HAP-1 (cell line): ENCODE data around the gene KCNMA1.

Experiments
- DNase-seq, 2 experiments: peaks; one replicate each; pipeline ENCODE4 v3.0.0-alpha.2; 2016 to 2020; ENCODE audit warnings: low spot score in 2 of 2
- H3K27me3 ChIP-seq: fragments of 250-450 bp; sonication (Bioruptor Pico); 2 replicates; pipeline ENCODE4 v1.5.1; 2020; ENCODE audit warnings: low read depth, mild to moderate bottlenecking, moderate library complexity
- H3K36me3 ChIP-seq: fragments of 250-450 bp; sonication (Bioruptor Pico); replicated peaks from 2 replicates; pipeline ENCODE4 v1.5.1; 2020; ENCODE audit warnings: mild to moderate bottlenecking
- H3K4me1 ChIP-seq: fragments of 250-450 bp; sonication (Bioruptor Pico); 2 replicates; pipeline ENCODE4 v1.5.1; 2020; ENCODE audit warnings: mild to moderate bottlenecking
- H3K4me3 ChIP-seq: fragments of 250-450 bp; sonication (Bioruptor Pico); 2 replicates; pipeline ENCODE4 v1.5.1; 2020; ENCODE audit warnings: mild to moderate bottlenecking, moderate library complexity
- H3K9me3 ChIP-seq: fragments of 250-450 bp; sonication (Bioruptor Pico); 2 replicates; pipeline ENCODE4 v1.5.1; 2020; ENCODE audit warnings: mild to moderate bottlenecking, moderate library complexity
- in situ Hi-C: fragments of 300-500 bp; cut with MboI; formaldehyde crosslinking; loops from 3 replicates; pipeline ENCODE4 v1.14.3; 2020; ENCODE audit warnings: low sequenced_read_pairs, inconsistent platforms, mixed read lengths

Gene KCNMA1

GRCh38 chr10:77317221-77317620, 320.4 kb downstream of the KCNMA1 start:
- in situ Hi-C loops, result no loop called here
- no peaks in the 10 kb centered on the region for H3K9me3 ChIP-seq
- no peak for DNase-seq
- H3K4me3 ChIP-seq, result no peak overlapping the region
- H3K4me1 ChIP-seq, result no peaks in the 10 kb centered on the region
- H3K27me3 ChIP-seq, result no peaks in the 10 kb centered on the region
- no peaks in the 10 kb centered on the region for H3K36me3 ChIP-seq

- Histone ChIP-seq H3K36me3 (no peaks in the 10 kb centered on the region), H3K4me3 (no peak overlapping the region), H3K4me1 (no peaks in the 10 kb centered on the region), H3K9me3 (no peaks in the 10 kb centered on the region), H3K27me3 (no peaks in the 10 kb centered on the region)
- no peak for DNase-seq
- in situ Hi-C loops, result no loop called here
Measured at GRCh38 chr10:77315496-77316129, 322.0 kb downstream of the KCNMA1 start.

- no peaks in the 10 kb centered on the region for H3K36me3 ChIP-seq
- H3K27me3 ChIP-seq, result no peaks in the 10 kb centered on the region
- H3K9me3 ChIP-seq, result no peaks in the 10 kb centered on the region
- H3K4me1 ChIP-seq, result no peaks in the 10 kb centered on the region
- in situ Hi-C loops, result no loop called here
- H3K4me3 ChIP-seq, result no peak overlapping the region
- DNase-seq, result no peak
Measured at GRCh38 chr10:77313066-77313750, 324.4 kb downstream of the KCNMA1 start.

DNA sequence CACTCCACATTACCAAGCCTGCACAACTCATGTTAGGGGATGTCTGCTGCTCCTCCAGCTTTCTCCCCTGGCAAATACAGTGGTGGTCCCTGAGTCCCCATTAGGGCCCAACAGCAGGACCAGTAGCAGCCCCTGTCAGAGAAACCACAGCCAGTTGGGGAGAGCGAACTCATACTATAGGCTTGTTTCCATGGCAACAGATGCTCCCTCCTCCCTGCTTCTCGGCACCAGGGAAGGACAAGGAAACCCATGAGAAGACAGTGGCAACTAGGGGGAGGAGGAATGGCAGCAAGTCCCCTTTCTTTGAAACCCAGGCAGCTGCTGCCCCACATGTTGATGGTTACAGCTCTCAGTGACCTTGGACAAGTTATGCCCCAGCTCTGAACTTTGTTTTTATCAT, 326.4 kb downstream of the KCNMA1 start:
- no peaks in the 10 kb centered on the region for H3K4me1 ChIP-seq
- H3K27me3 ChIP-seq, result no peaks in the 10 kb centered on the region
- no peaks in the 10 kb centered on the region for H3K36me3 ChIP-seq
- in situ Hi-C loops, result no loop called here
- no peak for DNase-seq
- H3K9me3 ChIP-seq, result no peaks in the 10 kb centered on the region
- H3K4me3 ChIP-seq, result no peak overlapping the region

DNA sequence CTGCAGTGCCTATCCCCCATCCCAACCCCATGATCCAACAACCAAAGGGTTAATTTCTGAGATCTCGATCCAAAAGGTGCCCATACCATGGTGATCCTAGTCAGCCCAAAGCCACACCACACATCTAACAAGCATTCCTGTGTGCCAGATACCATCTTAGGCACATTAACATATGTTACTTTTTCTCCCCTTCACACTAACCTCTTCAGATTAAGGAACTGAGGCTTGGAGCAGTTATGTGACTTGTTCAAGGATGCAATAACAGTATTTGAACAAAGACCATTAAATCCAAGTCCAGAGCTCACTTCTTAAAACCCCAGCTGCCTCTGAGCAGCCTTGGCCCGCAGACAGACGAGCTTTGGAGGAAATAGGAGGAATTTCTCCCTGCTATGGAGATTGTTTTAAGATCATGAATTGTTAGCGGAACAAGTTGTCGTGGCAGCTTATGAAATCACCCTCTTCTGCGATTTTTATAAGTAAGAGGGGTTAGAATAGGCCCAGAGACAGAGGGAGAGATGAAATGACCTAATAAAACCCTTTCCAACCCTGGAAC, 327.2 kb downstream of the KCNMA1 start:
- in situ Hi-C loops, result no loop called here
- no peak for DNase-seq
- no peaks in the 10 kb centered on the region for H3K4me1 ChIP-seq
- no peak overlapping the region for H3K4me3 ChIP-seq
- no peaks in the 10 kb centered on the region for H3K9me3 ChIP-seq
- no peaks in the 10 kb centered on the region for H3K27me3 ChIP-seq
- no peaks in the 10 kb centered on the region for H3K36me3 ChIP-seq

GRCh38 chr10:77309509-77309908, 328.1 kb downstream of the KCNMA1 start:
- no peak for DNase-seq
- no peaks in the 10 kb centered on the region for H3K9me3 ChIP-seq
- in situ Hi-C loops, result no loop called here
- no peaks in the 10 kb centered on the region for H3K36me3 ChIP-seq
- H3K27me3 ChIP-seq, result no peaks in the 10 kb centered on the region
- H3K4me3 ChIP-seq, result no peak overlapping the region
- no peaks in the 10 kb centered on the region for H3K4me1 ChIP-seq

GRCh38 chr10:77309092-77309491, 328.5 kb downstream of the KCNMA1 start:
- in situ Hi-C loops, result no loop called here
- Histone ChIP-seq H3K27me3 (no peaks in the 10 kb centered on the region), H3K4me3 (no peak overlapping the region), H3K9me3 (no peaks in the 10 kb centered on the region), H3K36me3 (no peaks in the 10 kb centered on the region), H3K4me1 (no peaks in the 10 kb centered on the region)
- no peak for DNase-seq

DNA sequence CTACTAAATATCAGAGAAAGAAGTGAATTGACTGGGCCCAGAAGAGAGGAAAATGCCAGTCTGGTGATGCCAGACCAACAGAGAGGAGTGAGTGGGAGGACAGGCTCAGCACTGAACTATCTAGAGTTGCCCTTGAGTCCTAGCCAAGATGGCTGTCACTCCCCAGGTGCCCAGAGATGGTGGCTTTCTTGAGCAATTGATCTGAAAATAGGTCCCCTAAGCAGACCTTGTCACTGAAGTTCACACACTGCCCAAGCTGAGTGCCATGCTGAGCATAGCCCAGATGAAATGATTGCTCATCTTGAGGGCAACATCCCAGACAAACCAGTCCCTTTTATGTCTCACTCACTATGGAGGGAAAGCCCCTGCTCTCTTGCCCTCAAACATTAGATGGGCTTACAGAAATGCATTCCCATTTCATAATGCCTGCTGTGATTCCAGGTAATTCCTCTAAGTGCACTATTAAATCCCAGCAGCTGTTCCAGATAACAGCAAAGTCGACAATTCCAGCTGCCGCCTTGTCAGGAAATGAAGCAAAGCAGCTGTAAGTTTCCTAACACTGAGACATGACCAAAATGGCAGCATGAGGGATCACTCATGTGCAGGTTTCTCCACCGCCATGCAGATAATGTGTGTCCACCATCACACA, 329.4 kb downstream of the KCNMA1 start:
- Histone ChIP-seq H3K9me3 (no peaks in the 10 kb centered on the region), H3K4me1 (no peaks in the 10 kb centered on the region), H3K27me3 (no peaks in the 10 kb centered on the region), H3K36me3 (no peaks in the 10 kb centered on the region), H3K4me3 (no peak overlapping the region)
- in situ Hi-C loops, result no loop called here
- no peak for DNase-seq

- Histone ChIP-seq H3K4me3 (no peak overlapping the region), H3K9me3 (no peaks in the 10 kb centered on the region), H3K4me1 (no peaks in the 10 kb centered on the region), H3K36me3 (no peaks in the 10 kb centered on the region), H3K27me3 (no peaks in the 10 kb centered on the region)
- DNase-seq, result no peak
- in situ Hi-C loops, result no loop called here
Measured at GRCh38 chr10:77306666-77307065, 330.9 kb downstream of the KCNMA1 start.

GRCh38 chr10:77305650-77306632, 331.7 kb downstream of the KCNMA1 start:
- no peak for DNase-seq
- in situ Hi-C loops, result no loop called here

DNA sequence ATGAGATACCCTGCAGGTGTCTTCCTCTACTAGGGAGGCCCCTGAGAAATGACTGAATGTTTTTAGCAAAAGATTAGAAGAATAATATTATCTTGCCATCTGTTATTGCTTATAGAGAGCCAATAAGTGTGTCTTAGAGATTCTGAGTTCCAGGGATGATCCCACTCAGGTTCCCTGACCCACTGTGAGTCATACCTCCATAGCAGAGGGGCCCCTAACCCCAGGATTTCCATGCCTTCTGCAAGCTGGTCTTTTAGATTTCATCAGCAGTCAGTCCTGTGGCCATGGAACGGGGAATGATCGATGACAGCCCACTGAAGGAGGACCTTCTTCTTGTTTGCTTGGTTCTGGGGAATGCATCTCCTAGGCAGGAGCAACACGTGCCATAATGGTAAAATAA, 333.4 kb downstream of the KCNMA1 start:
- no peaks in the 10 kb centered on the region for H3K36me3 ChIP-seq
- H3K4me3 ChIP-seq, result no peak overlapping the region
- DNase-seq, result no peak
- in situ Hi-C loops, result no loop called here
- H3K4me1 ChIP-seq, result no peaks in the 10 kb centered on the region
- H3K27me3 ChIP-seq, result no peaks in the 10 kb centered on the region
- no peaks in the 10 kb centered on the region for H3K9me3 ChIP-seq

More at GRCh38 chr10:77305650-77306632, 331.7 kb downstream of the KCNMA1 start:
- H3K4me3 ChIP-seq, result no peak overlapping the region
- no peaks in the 10 kb centered on the region for H3K27me3 ChIP-seq
- no peaks in the 10 kb centered on the region for H3K4me1 ChIP-seq
- no peaks in the 10 kb centered on the region for H3K36me3 ChIP-seq
- H3K9me3 ChIP-seq, result no peaks in the 10 kb centered on the region

- H3K4me1 ChIP-seq, result no peaks in the 10 kb centered on the region
- no peak overlapping the region for H3K4me3 ChIP-seq
- no peaks in the 10 kb centered on the region for H3K27me3 ChIP-seq
- in situ Hi-C loops, result no loop called here
- no peak for DNase-seq
- no peaks in the 10 kb centered on the region for H3K9me3 ChIP-seq
- H3K36me3 ChIP-seq, result no peaks in the 10 kb centered on the region
Measured at GRCh38 chr10:77301305-77301730, 336.3 kb downstream of the KCNMA1 start.

DNA sequence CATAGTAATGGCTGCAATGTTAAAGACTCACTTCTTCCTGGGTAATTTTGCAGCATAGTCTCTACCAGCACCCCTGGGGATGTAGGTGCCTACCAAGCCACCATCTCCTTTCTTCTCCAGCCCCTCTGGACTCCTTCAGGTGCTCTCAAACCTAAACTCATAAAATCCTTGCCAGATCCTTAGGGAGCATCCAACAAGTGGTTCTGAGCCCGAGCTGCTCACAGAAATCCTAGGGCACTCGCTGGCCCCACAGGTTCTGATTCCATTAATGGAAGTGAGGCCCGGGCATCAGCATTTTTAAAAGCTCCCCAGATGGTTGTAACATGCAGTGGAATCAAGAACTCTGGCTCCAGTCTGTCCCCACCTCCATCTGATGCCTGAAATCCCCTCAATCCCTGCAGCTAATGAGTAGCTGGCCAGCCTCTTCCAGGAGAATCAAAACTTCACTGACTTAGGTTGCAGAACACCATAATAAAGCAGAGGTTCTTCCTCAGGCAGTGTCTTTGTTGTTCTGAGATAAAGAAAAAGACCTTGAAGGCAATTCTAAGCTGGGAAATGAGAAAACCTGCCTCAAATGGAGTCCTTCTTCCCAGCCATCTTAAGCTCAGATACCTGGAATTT, 336.8 kb downstream of the KCNMA1 start:
- no peak overlapping the region for H3K4me3 ChIP-seq
- H3K36me3 ChIP-seq, result no peaks in the 10 kb centered on the region
- in situ Hi-C loops, result no loop called here
- no peak for DNase-seq
- no peaks in the 10 kb centered on the region for H3K9me3 ChIP-seq
- H3K27me3 ChIP-seq, result no peaks in the 10 kb centered on the region
- no peaks in the 10 kb centered on the region for H3K4me1 ChIP-seq
